Endothelial cell of umbilical vein (primary cell): ENCODE results near the gene CLPTM1L. TPM values are rescaled to one million over a fixed set of nuclear protein-coding genes. Genes with fewer than 3 reads are reported as not detected.

ENCODE experiments used
- BruUV-seq: library from RNA; stranded (reverse); fragments of 400-500 nt; replicated peaks from 2 replicates; lab custom pipeline; 2021; lab: Mats Ljungman, UMichigan
- CTCF ChIA-PET: fragments of 300-600, 350-600 bp; sonication (Branson Sonifier 250); formaldehyde crosslinking; loops from one replicate; lab custom pipeline; 2021; ENCODE audit warnings: antibody characterized with exemption, inconsistent platforms; lab: Charles Lee
- POLR2A ChIA-PET: fragments of 300-600, 350-600 bp; sonication (Branson Sonifier 250); formaldehyde crosslinking; loops from one replicate; lab custom pipeline; 2021; ENCODE audit warnings: antibody characterized with exemption, inconsistent platforms; lab: Charles Lee
- DNase-seq: peaks from one replicate; pipeline ENCODE4 v3.0.0-alpha.2; 2011; ENCODE audit warnings: low read depth, low spot score
- FAIRE-seq: peaks from 2 replicates; lab custom pipeline; 2011; peaks lifted over from hg19 to GRCh38; lab: Jason Lieb, UNC
- H2AFZ ChIP-seq: 2 replicates; pipeline ENCODE4 v1.6.0; 2012; ENCODE audit warnings: low read depth, low read length, control low read depth, inconsistent platforms
- H3K27ac ChIP-seq: 2 replicates; pipeline ENCODE4 v1.5.1; 2011; ENCODE audit warnings: low read depth, mild to moderate bottlenecking, control low read depth, low read length, moderate library complexity; ENCODE audit not compliant: insufficient read depth
- H3K27me3 ChIP-seq, 2 experiments: 2 replicates each; pipeline versions ENCODE4 v1.6.0 to v1.6.1; 2011; ENCODE audit warnings: low read length in 2 of 2, mixed read lengths in 1 of 2; ENCODE audit not compliant: control insufficient read depth in 2 of 2, insufficient read depth in 2 of 2
- H3K36me3 ChIP-seq, 2 experiments: 2 replicates in 1 of 2; 3 replicates in 1 of 2; pipeline ENCODE4 v1.5.1; 2011; ENCODE audit warnings: low read length in 2 of 2, mild to moderate bottlenecking in 1 of 2, moderate library complexity in 1 of 2; ENCODE audit not compliant: control insufficient read depth in 2 of 2, insufficient read depth in 2 of 2; ENCODE audit errors: extremely low read depth in 1 of 2
- H3K4me1 ChIP-seq: 3 replicates; pipeline ENCODE4 v1.5.1; 2011; ENCODE audit warnings: mild to moderate bottlenecking, low read length; ENCODE audit not compliant: control insufficient read depth, insufficient read depth; ENCODE audit errors: extremely low read depth
- H3K4me2 ChIP-seq: 2 replicates; pipeline ENCODE4 v1.6.1; 2011; ENCODE audit warnings: low read length, control low read depth, mixed read lengths; ENCODE audit not compliant: insufficient read depth
- H3K4me3 ChIP-seq, 3 experiments: fragments of 200-600 bp in 1 of 3; sonication (generic), shearing (Covaris generic) in 1 of 3; replicated peaks in 1 of 3; 2 replicates each; pipeline ENCODE4 v1.5.1; 2011 to 2016; ENCODE audit warnings: control low read depth in 3 of 3, low read length in 3 of 3, mild to moderate bottlenecking in 2 of 3, inconsistent platforms in 1 of 3, low read depth in 1 of 3, moderate library complexity in 1 of 3; ENCODE audit not compliant: insufficient read depth in 1 of 3
- H3K79me2 ChIP-seq: 2 replicates; pipeline ENCODE4 v1.6.0; 2012; ENCODE audit warnings: low read length, inconsistent platforms; ENCODE audit not compliant: control insufficient read depth, insufficient read depth
- H3K9ac ChIP-seq: replicated peaks from 2 replicates; pipeline ENCODE3; 2011; ENCODE audit warnings: low read length, control low read depth; ENCODE audit not compliant: insufficient read depth; ENCODE audit errors: extremely low read depth
- H3K9me1 ChIP-seq: replicated peaks from 3 replicates; pipeline ENCODE4 v1.6.0; 2011; ENCODE audit warnings: mild to moderate bottlenecking, low read length; ENCODE audit not compliant: control insufficient read depth, insufficient read depth; ENCODE audit errors: extremely low read depth
- H3K9me3 ChIP-seq: replicated peaks from 2 replicates; pipeline ENCODE4 v1.5.1; 2012; ENCODE audit warnings: low read length, inconsistent platforms; ENCODE audit not compliant: control insufficient read depth, insufficient read depth
- H4K20me1 ChIP-seq: replicated peaks from 2 replicates; pipeline ENCODE3; 2011; ENCODE audit warnings: mild to moderate bottlenecking, low read length; ENCODE audit not compliant: control insufficient read depth, insufficient read depth; ENCODE audit errors: extremely low read depth
- EZH2 ChIP-seq: IDR thresholded peaks from 2 replicates; pipeline ENCODE4 v1.6.1; 2012; ENCODE audit warnings: borderline replicate concordance, low read depth, mild to moderate bottlenecking, moderate library complexity, low read length, inconsistent platforms; ENCODE audit not compliant: severe bottlenecking
- FOS ChIP-seq: IDR thresholded peaks from 2 replicates; pipeline ENCODE4 v1.6.1; 2011; ENCODE audit warnings: mild to moderate bottlenecking, low read length, moderate library complexity, borderline replicate concordance; ENCODE audit not compliant: insufficient read depth
- GATA2 ChIP-seq: IDR thresholded peaks from 2 replicates; pipeline ENCODE4 v1.7.0; 2011; ENCODE audit warnings: low read depth, mild to moderate bottlenecking, moderate library complexity, mixed read lengths, low read length; ENCODE audit not compliant: insufficient read length, insufficient read depth
- JUN ChIP-seq: IDR thresholded peaks from 2 replicates; pipeline ENCODE4 v1.6.1; 2011; ENCODE audit warnings: borderline replicate concordance, low read depth; ENCODE audit not compliant: insufficient read length, insufficient read depth
- MYC ChIP-seq: IDR thresholded peaks from one replicate; pipeline ENCODE4 v1.6.1; 2011; ENCODE audit warnings: mild to moderate bottlenecking, low read depth, low read length
- POLR2A ChIP-seq: IDR thresholded peaks from 2 replicates; pipeline ENCODE4 v1.6.1; 2012; ENCODE audit warnings: low read depth, mild to moderate bottlenecking, control low read depth, low read length
- POLR2AphosphoS5 ChIP-seq: IDR thresholded peaks from 2 replicates; pipeline ENCODE4 v1.6.1; 2012; ENCODE audit warnings: low read depth, mild to moderate bottlenecking, control low read depth, low read length, moderate library complexity; ENCODE audit not compliant: insufficient read depth
- dilution Hi-C: fragments of 300-500 bp; cut with MboI; formaldehyde crosslinking; loops from one replicate; pipeline ENCODE4 v1.15.0; 2019; ENCODE audit warnings: low sequenced_read_pairs; ENCODE audit not compliant: extremely low pct_ligation_motif_present
- intact Hi-C: fragments of 100-400 bp; cut with micrococcal nuclease; formaldehyde crosslinking; loops from one replicate; pipeline ENCODE4 v1.10.0; 2022
- polyA plus RNA-seq, 4 experiments: library from polyadenylated mRNA; depleted of rRNA in 3 of 4; stranded (reverse) in 3 of 4; unstranded in 1 of 4; fragments of >200 nt; gene quantifications; 2 replicates each; pipeline versions ENCODE4 v1.2.1 to v1.2.3, GENCODE V29; 2011 to 2012; ENCODE audit warnings: missing spikeins in 1 of 4
- total RNA-seq: library from RNA; stranded (reverse); gene quantifications from 2 replicates; pipeline ENCODE4 v1.2.3, GENCODE V29; 2021
- TF ChIP-seq, protein P1 (sequence below), 2 donors: IDR thresholded peaks; 1 replicate in 1 of 2; 2 replicates in 1 of 2; pipeline ENCODE4 v1.5.1; 2011; ENCODE audit warnings: low read length in 2 of 2, mild to moderate bottlenecking in 2 of 2, moderate library complexity in 2 of 2, control low read depth in 1 of 2, inconsistent platforms in 1 of 2, low read depth in 1 of 2; ENCODE audit not compliant: insufficient read depth in 1 of 2; ENCODE audit errors: extremely low read depth in 1 of 2
- TF ChIP-seq, protein P2 (sequence below): IDR thresholded peaks from 2 replicates; pipeline ENCODE4 v1.6.1; 2011; ENCODE audit not compliant: insufficient read depth, insufficient read length

CLPTM1L gene
- total and polyA plus RNA-seq, 2 donors (not counting 3 experiments of a cell fraction or from before 2014, with no cell fraction given) = 116 to 191 TPM

DNA sequence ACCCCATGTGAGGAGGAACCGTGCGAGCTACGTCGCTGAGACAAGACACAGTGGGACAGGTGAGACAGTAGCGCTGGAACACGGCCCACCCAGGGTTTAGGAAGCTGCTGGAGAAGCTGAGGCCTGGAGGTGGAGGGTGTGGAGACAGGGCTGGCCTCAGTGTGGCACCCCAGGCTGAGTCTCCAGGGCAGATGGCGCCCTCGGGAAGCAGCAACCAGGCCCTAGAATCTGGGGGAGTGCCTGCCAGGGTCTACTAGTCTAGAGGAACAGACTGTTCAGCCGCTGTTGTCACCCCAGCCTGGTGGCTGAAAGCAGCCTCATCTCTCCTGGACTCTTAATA, 45.4 kb downstream of the CLPTM1L start:
- H3K36me3 ChIP-seq = no peaks in the 10 kb centered on the region
- no peak overlapping the region for H3K27ac ChIP-seq
- H4K20me1 ChIP-seq = no peaks in the 10 kb centered on the region
- dilution Hi-C loops = no loop called here
- TF ChIP-seq, protein P1, sequence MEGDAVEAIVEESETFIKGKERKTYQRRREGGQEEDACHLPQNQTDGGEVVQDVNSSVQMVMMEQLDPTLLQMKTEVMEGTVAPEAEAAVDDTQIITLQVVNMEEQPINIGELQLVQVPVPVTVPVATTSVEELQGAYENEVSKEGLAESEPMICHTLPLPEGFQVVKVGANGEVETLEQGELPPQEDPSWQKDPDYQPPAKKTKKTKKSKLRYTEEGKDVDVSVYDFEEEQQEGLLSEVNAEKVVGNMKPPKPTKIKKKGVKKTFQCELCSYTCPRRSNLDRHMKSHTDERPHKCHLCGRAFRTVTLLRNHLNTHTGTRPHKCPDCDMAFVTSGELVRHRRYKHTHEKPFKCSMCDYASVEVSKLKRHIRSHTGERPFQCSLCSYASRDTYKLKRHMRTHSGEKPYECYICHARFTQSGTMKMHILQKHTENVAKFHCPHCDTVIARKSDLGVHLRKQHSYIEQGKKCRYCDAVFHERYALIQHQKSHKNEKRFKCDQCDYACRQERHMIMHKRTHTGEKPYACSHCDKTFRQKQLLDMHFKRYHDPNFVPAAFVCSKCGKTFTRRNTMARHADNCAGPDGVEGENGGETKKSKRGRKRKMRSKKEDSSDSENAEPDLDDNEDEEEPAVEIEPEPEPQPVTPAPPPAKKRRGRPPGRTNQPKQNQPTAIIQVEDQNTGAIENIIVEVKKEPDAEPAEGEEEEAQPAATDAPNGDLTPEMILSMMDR (IDR thresholded peaks at IDR 0.05; ENCODE audit: extremely low read depth in 1 of 2, insufficient read depth in 1 of 2, low read depth in 1 of 2, low read length in 2 of 2) = no peak
- POLR2A ChIA-PET = no interaction called here
- DNase-seq (no peak), FAIRE-seq (no peak)
- CTCF ChIA-PET = no interaction called here
- no peaks in the 10 kb centered on the region for H3K79me2 ChIP-seq
- H3K4me3 ChIP-seq = no peak overlapping the region
- H3K4me2 ChIP-seq = no peak overlapping the region
- H2AFZ ChIP-seq = no peak overlapping the region
- H3K4me1 ChIP-seq = no peaks in the 10 kb centered on the region
- intact Hi-C loops = no loop called here
- H3K9me3 ChIP-seq = no peaks in the 10 kb centered on the region
- H3K27me3 ChIP-seq = peaks cover 0 to 20% of the 10 kb centered on the region in 2 experiments
- no TSS peak for BruUV-seq
- H3K9me1 ChIP-seq = no peaks in the 10 kb centered on the region
- no peak overlapping the region for H3K9ac ChIP-seq

DNA sequence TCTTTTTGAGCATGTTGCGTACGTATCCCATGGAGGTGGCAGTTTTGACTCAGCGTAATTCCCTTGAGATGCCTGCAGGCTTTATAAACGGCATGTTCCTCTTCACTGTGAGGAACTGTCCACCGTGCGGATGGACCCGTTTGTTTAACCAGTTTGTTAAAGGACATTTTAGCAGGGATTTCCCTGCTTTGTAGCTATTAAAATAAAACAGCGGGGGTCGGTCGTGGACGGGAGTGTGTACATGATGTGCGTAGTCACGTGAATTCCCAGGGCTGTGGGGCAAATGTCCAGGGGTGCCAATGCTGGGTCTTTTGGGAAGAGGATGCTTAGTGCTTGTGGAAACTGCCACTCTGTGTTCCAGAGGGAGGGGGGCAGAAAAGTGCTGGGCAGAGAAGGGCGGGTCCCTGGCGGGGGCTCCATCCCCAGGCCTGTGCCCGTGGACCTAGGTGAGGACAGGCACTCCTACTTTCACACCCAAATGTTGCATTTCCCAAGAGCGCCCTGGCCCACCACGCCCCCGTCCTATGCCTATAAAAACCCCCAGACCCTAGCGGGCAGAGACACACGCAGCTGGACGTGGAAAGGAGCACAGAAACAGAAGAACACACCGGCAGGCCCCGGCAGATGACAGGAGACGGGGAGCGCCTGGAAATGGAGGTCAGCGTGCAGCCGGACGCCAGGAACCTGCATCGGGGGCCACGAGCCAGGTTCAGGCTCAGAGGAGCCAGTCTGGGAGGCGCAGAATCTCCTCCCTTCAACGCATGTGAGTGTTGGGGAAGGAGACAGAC, 46.0 kb downstream of the CLPTM1L start:
- H4K20me1 ChIP-seq = no peaks in the 10 kb centered on the region
- BruUV-seq = no TSS peak
- no peaks in the 10 kb centered on the region for H3K36me3 ChIP-seq
- ChIA-PET CTCF (no interaction called here), POLR2A (no interaction called here)
- H2AFZ ChIP-seq = no peak overlapping the region
- DNase-seq (no peak), FAIRE-seq (no peak)
- H3K27ac ChIP-seq = no peak overlapping the region
- H3K9me1 ChIP-seq = no peaks in the 10 kb centered on the region
- dilution Hi-C loops (no loop called here), intact Hi-C loops (no loop called here)
- H3K4me1 ChIP-seq = no peaks in the 10 kb centered on the region
- peaks cover 0 to 18% of the 10 kb centered on the region in 2 experiments for H3K27me3 ChIP-seq
- no peaks in the 10 kb centered on the region for H3K9me3 ChIP-seq
- no peak overlapping the region for H3K9ac ChIP-seq
- H3K79me2 ChIP-seq = no peaks in the 10 kb centered on the region
- no peak overlapping the region for H3K4me3 ChIP-seq
- TF ChIP-seq, protein P1 (IDR thresholded peaks at IDR 0.05; ENCODE audit: extremely low read depth in 1 of 2, insufficient read depth in 1 of 2, low read depth in 1 of 2, low read length in 2 of 2) = no peak
- no peak for TF ChIP-seq POLR2A
- no peak for TF ChIP-seq FOS
- no peak for TF ChIP-seq POLR2AphosphoS5
- no peak for TF ChIP-seq JUN
- TF ChIP-seq EZH2 = no peak
- TF ChIP-seq, protein P2, sequence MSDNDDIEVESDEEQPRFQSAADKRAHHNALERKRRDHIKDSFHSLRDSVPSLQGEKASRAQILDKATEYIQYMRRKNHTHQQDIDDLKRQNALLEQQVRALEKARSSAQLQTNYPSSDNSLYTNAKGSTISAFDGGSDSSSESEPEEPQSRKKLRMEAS = no peak
- no peak for TF ChIP-seq MYC
- no peak for TF ChIP-seq GATA2
- no peak overlapping the region for H3K4me2 ChIP-seq
